Endothelial cell of umbilical vein (primary cell): ENCODE data around the gene ZNF678. TPM values are rescaled to one million over a fixed set of nuclear protein-coding genes. Genes with fewer than 3 reads are reported as not detected.

Source experiments
- BruUV-seq: library from RNA; stranded (reverse); fragments of 400-500 nt; replicated peaks from 2 replicates; lab custom pipeline; 2021; lab: Mats Ljungman, UMichigan
- CTCF ChIA-PET: fragments of 300-600, 350-600 bp; sonication (Branson Sonifier 250); formaldehyde crosslinking; loops from one replicate; lab custom pipeline; 2021; ENCODE audit warnings: antibody characterized with exemption, inconsistent platforms; lab: Charles Lee
- POLR2A ChIA-PET: fragments of 300-600, 350-600 bp; sonication (Branson Sonifier 250); formaldehyde crosslinking; loops from one replicate; lab custom pipeline; 2021; ENCODE audit warnings: antibody characterized with exemption, inconsistent platforms; lab: Charles Lee
- DNase-seq: peaks from one replicate; pipeline ENCODE4 v3.0.0-alpha.2; 2011; ENCODE audit warnings: low read depth, low spot score
- FAIRE-seq: peaks from 2 replicates; lab custom pipeline; 2011; peaks lifted over from hg19 to GRCh38; lab: Jason Lieb, UNC
- H2AFZ ChIP-seq: 2 replicates; pipeline ENCODE4 v1.6.0; 2012; ENCODE audit warnings: low read depth, low read length, control low read depth, inconsistent platforms
- H3K27ac ChIP-seq: 2 replicates; pipeline ENCODE4 v1.5.1; 2011; ENCODE audit warnings: low read depth, mild to moderate bottlenecking, control low read depth, low read length, moderate library complexity; ENCODE audit not compliant: insufficient read depth
- H3K27me3 ChIP-seq, 2 experiments: 2 replicates each; pipeline versions ENCODE4 v1.6.0 to v1.6.1; 2011; ENCODE audit warnings: low read length in 2 of 2, mixed read lengths in 1 of 2; ENCODE audit not compliant: control insufficient read depth in 2 of 2, insufficient read depth in 2 of 2
- H3K36me3 ChIP-seq, 2 experiments: 2 replicates in 1 of 2; 3 replicates in 1 of 2; pipeline ENCODE4 v1.5.1; 2011; ENCODE audit warnings: low read length in 2 of 2, mild to moderate bottlenecking in 1 of 2, moderate library complexity in 1 of 2; ENCODE audit not compliant: control insufficient read depth in 2 of 2, insufficient read depth in 2 of 2; ENCODE audit errors: extremely low read depth in 1 of 2
- H3K4me1 ChIP-seq: 3 replicates; pipeline ENCODE4 v1.5.1; 2011; ENCODE audit warnings: mild to moderate bottlenecking, low read length; ENCODE audit not compliant: control insufficient read depth, insufficient read depth; ENCODE audit errors: extremely low read depth
- H3K4me2 ChIP-seq: 2 replicates; pipeline ENCODE4 v1.6.1; 2011; ENCODE audit warnings: low read length, control low read depth, mixed read lengths; ENCODE audit not compliant: insufficient read depth
- H3K4me3 ChIP-seq, 3 experiments: fragments of 200-600 bp in 1 of 3; sonication (generic), shearing (Covaris generic) in 1 of 3; replicated peaks in 1 of 3; 2 replicates each; pipeline ENCODE4 v1.5.1; 2011 to 2016; ENCODE audit warnings: control low read depth in 3 of 3, low read length in 3 of 3, mild to moderate bottlenecking in 2 of 3, inconsistent platforms in 1 of 3, low read depth in 1 of 3, moderate library complexity in 1 of 3; ENCODE audit not compliant: insufficient read depth in 1 of 3
- H3K79me2 ChIP-seq: 2 replicates; pipeline ENCODE4 v1.6.0; 2012; ENCODE audit warnings: low read length, inconsistent platforms; ENCODE audit not compliant: control insufficient read depth, insufficient read depth
- H3K9ac ChIP-seq: replicated peaks from 2 replicates; pipeline ENCODE3; 2011; ENCODE audit warnings: low read length, control low read depth; ENCODE audit not compliant: insufficient read depth; ENCODE audit errors: extremely low read depth
- H3K9me1 ChIP-seq: replicated peaks from 3 replicates; pipeline ENCODE4 v1.6.0; 2011; ENCODE audit warnings: mild to moderate bottlenecking, low read length; ENCODE audit not compliant: control insufficient read depth, insufficient read depth; ENCODE audit errors: extremely low read depth
- H3K9me3 ChIP-seq: replicated peaks from 2 replicates; pipeline ENCODE4 v1.5.1; 2012; ENCODE audit warnings: low read length, inconsistent platforms; ENCODE audit not compliant: control insufficient read depth, insufficient read depth
- H4K20me1 ChIP-seq: replicated peaks from 2 replicates; pipeline ENCODE3; 2011; ENCODE audit warnings: mild to moderate bottlenecking, low read length; ENCODE audit not compliant: control insufficient read depth, insufficient read depth; ENCODE audit errors: extremely low read depth
- EZH2 ChIP-seq: IDR thresholded peaks from 2 replicates; pipeline ENCODE4 v1.6.1; 2012; ENCODE audit warnings: borderline replicate concordance, low read depth, mild to moderate bottlenecking, moderate library complexity, low read length, inconsistent platforms; ENCODE audit not compliant: severe bottlenecking
- GATA2 ChIP-seq: IDR thresholded peaks from 2 replicates; pipeline ENCODE4 v1.7.0; 2011; ENCODE audit warnings: low read depth, mild to moderate bottlenecking, moderate library complexity, mixed read lengths, low read length; ENCODE audit not compliant: insufficient read length, insufficient read depth
- JUN ChIP-seq: IDR thresholded peaks from 2 replicates; pipeline ENCODE4 v1.6.1; 2011; ENCODE audit warnings: borderline replicate concordance, low read depth; ENCODE audit not compliant: insufficient read length, insufficient read depth
- MYC ChIP-seq: IDR thresholded peaks from one replicate; pipeline ENCODE4 v1.6.1; 2011; ENCODE audit warnings: mild to moderate bottlenecking, low read depth, low read length
- POLR2A ChIP-seq: IDR thresholded peaks from 2 replicates; pipeline ENCODE4 v1.6.1; 2012; ENCODE audit warnings: low read depth, mild to moderate bottlenecking, control low read depth, low read length
- dilution Hi-C: fragments of 300-500 bp; cut with MboI; formaldehyde crosslinking; loops from one replicate; pipeline ENCODE4 v1.15.0; 2019; ENCODE audit warnings: low sequenced_read_pairs; ENCODE audit not compliant: extremely low pct_ligation_motif_present
- intact Hi-C: fragments of 100-400 bp; cut with micrococcal nuclease; formaldehyde crosslinking; loops from one replicate; pipeline ENCODE4 v1.10.0; 2022
- polyA plus RNA-seq, 4 experiments: library from polyadenylated mRNA; depleted of rRNA in 3 of 4; stranded (reverse) in 3 of 4; unstranded in 1 of 4; fragments of >200 nt; gene quantifications; 2 replicates each; pipeline versions ENCODE4 v1.2.1 to v1.2.3, GENCODE V29; 2011 to 2012; ENCODE audit warnings: missing spikeins in 1 of 4
- total RNA-seq: library from RNA; stranded (reverse); gene quantifications from 2 replicates; pipeline ENCODE4 v1.2.3, GENCODE V29; 2021

ZNF678 gene
- total and polyA plus RNA-seq, 2 donors (not counting 3 experiments of a cell fraction or from before 2014, with no cell fraction given): 2.1 to 7.7 TPM

DNA sequence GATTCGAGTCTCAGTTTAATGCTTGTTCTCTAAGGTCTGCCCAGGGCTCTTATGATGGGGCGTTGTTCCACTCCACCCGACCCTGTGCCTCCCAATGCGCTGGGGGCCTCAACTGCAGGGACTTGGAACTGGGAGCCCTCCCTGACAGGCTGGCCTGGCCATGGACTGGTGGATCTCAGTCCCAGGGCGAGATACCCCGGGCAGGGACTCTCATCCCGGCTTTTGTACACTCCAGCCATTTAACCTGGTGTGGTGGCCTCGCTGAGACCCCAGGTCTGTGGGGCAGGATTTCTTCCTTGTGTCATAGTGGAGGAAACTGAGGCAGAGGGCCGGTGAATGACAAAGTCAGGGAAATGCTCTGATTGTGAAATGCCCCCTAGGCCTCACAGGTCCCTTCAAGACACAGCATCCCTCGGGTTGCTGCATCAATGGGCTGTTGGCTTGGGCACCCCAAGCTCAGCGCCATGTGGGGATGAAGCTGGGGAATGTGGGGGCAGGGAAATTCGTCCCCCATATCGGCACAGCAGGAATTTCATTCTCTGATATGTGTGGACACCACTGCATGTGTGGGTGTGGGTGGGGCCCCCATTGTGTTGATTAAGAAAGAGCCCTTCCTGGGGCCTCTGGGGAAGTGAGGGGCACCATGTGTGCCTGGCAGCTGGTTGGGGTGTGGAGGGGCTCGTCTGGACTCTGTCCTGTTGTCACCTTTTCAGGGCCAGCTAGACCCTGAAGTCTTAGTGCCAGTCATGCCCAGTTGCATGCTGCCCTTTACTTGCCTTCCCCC lies 19.9 kb upstream of the ZNF678 start:
- intact Hi-C loops: loop anchor here (5.0 kb wide), 2 partner anchors 184 to 244 kb away; no protein-coding TSS in a partner anchor
- Histone ChIP-seq H3K9me3 (no peaks in the 10 kb centered on the region), H3K27ac (no peak overlapping the region), H3K4me1 (peaks cover 8% of the 10 kb centered on the region), H3K79me2 (no peaks in the 10 kb centered on the region), H3K9me1 (no peaks in the 10 kb centered on the region), H4K20me1 (no peaks in the 10 kb centered on the region), H3K9ac (no peak overlapping the region), H2AFZ (no peak overlapping the region), H3K4me3 (no peak overlapping the region), H3K4me2 (no peak overlapping the region), H3K36me3 (no peaks in the 10 kb centered on the region), H3K27me3 (no peaks in the 10 kb centered on the region)
- dilution Hi-C loops: no loop called here
- DNase-seq (no peak), FAIRE-seq (no peak)
- ChIA-PET POLR2A (no interaction called here), CTCF (interaction anchor here (0.6 to 3.6 kb wide), 9 partner anchors 11 to 632 kb away, joined by 3 to 35 read pairs (median 4); no protein-coding TSS in a partner anchor)
- no TSS peak for BruUV-seq
- no peak for TF ChIP-seq EZH2
- TF ChIP-seq POLR2A: no peak
- TF ChIP-seq MYC: no peak
- no peak for TF ChIP-seq JUN
- no peak for TF ChIP-seq GATA2
